ENCODE measurements around the gene NCKAP5L. TPM values are rescaled to one million over a fixed set of nuclear protein-coding genes. Genes with fewer than 3 reads are reported as not detected.
A peak's percentile ranks its signal among the peaks of the same experiment; 100 is the strongest.

The NCKAP5L gene
- total RNA-seq, 1 donor from 2014 or later, result 9.9 TPM

GRCh38 chr12:49741882-49742620, 86.2 kb downstream of the NCKAP5L start:
- peak; percentile 72 for DNase-seq (ENCODE audit: low spot score)

Other genes with a start within 250 kb of the NCKAP5L start
- not detected for gene FAM186B, start 222.8 kb downstream of the NCKAP5L start, total RNA-seq (ENCODE audit: insufficient read depth, low replicate concordance)
- 19.5 TPM for gene PRPF40B, start 204.9 kb downstream of the NCKAP5L start, total RNA-seq (ENCODE audit: insufficient read depth, low replicate concordance)
- gene FMNL3, start 121.0 kb downstream of the NCKAP5L start, total RNA-seq (ENCODE audit: insufficient read depth, low replicate concordance), result 22.1 TPM
- 293 TPM for gene TMBIM6, start 86.9 kb downstream of the NCKAP5L start, total RNA-seq (ENCODE audit: insufficient read depth, low replicate concordance)
- gene BCDIN3D, start 14.7 kb upstream of the NCKAP5L start, total RNA-seq (ENCODE audit: insufficient read depth, low replicate concordance), result 3.6 TPM
- 10.4 TPM for gene FAIM2, start 75.5 kb upstream of the NCKAP5L start, total RNA-seq (ENCODE audit: insufficient read depth, low replicate concordance)
- gene AQP2, start 122.3 kb upstream of the NCKAP5L start, total RNA-seq (ENCODE audit: insufficient read depth, low replicate concordance), result 0.24 TPM
- gene AQP5, start 133.5 kb upstream of the NCKAP5L start, total RNA-seq (ENCODE audit: insufficient read depth, low replicate concordance), result 7.2 TPM
- gene AQP6, start 144.5 kb upstream of the NCKAP5L start, total RNA-seq (ENCODE audit: insufficient read depth, low replicate concordance), result 0.48 TPM
- gene RACGAP1, start 197.1 kb upstream of the NCKAP5L start, total RNA-seq (ENCODE audit: insufficient read depth, low replicate concordance), result 27.2 TPM
- 1.7 TPM for gene ASIC1, start 229.2 kb upstream of the NCKAP5L start, total RNA-seq (ENCODE audit: insufficient read depth, low replicate concordance)